ENCODE measurements around the gene L1CAM. TPM values are rescaled to one million over a fixed set of nuclear protein-coding genes. Genes with fewer than 3 reads are reported as not detected.
A peak's percentile ranks its signal among the peaks of the same experiment; 100 is the strongest.

L1CAM gene
- total and polyA plus RNA-seq, 2 of the 8 experiments (the other 6 are each of a cell fraction or from before 2014, with no cell fraction given) = 11.0 to 43.0 TPM

GRCh38 chrX:153878345-153878744 lies 7.6 kb downstream of the L1CAM start:
- H3K23ac ChIP-seq (ENCODE audit: insufficient read length) = no peak overlapping the region
- peak overlapping the region; percentile 16; the same call in 1 of the 2 replicates for H2BK5ac ChIP-seq (ENCODE audit: low read depth, low read length)
- no peak overlapping the region for H4K5ac ChIP-seq (ENCODE audit: insufficient read length, low read depth, low read length)
- H3K18ac ChIP-seq (ENCODE audit: extremely low read depth, low read length) = peak overlapping the region; percentile 19; the same call in 1 of the 2 replicates
- no peak overlapping the region for H3K9ac ChIP-seq (replicated peaks in 1 of 4; ENCODE audit: extremely low read depth in 1 of 4, low read depth in 3 of 4, low read length in 3 of 4)
- H4K20me1 ChIP-seq (replicated peaks in 1 of 2; ENCODE audit: control insufficient read depth in 1 of 2, insufficient read depth in 2 of 2, low read length in 2 of 2) = peaks cover 2 to 12% of the 10 kb centered on the region in 2 experiments
- H3K4me3 ChIP-seq (ENCODE audit: extremely low read depth in 1 of 4, insufficient read depth in 2 of 4, low read depth in 3 of 4, low read length in 4 of 4) = peak overlapping the region in 1 of 4 experiments; percentile 51; a peak in 1 of 8 replicates
- 45% methylated on average over 5 of the region's 5 CpGs; no CpG with 5 or more reads in 1 of the 2 experiments for WGBS, 2 experiments (ENCODE audit: extremely low coverage in 1 of 2, insufficient coverage in 1 of 2, insufficient read length in 1 of 2, insufficient replicate concordance in 2 of 2, low coverage in 1 of 2, low lambda C conversion rate in 2 of 2, missing lambda C conversion rate in 1 of 2)
- ChIA-PET CTCF (ENCODE audit: partially characterized antibody) (interaction anchor here (0.6 to 2.5 kb wide), 10 partner anchors 8 to 112 kb away, joined by 3 to 9 read pairs (median 3); no protein-coding TSS in a partner anchor), POLR2A (ENCODE audit: partially characterized antibody) (interaction anchor here (0.7 to 2.0 kb wide), 5 partner anchors 12 to 57 kb away, joined by 3 to 6 read pairs (median 4); partner anchors contain the start of gene ARHGAP4)
- H3K79me1 ChIP-seq (ENCODE audit: low read depth, low read length) = no peaks in the 10 kb centered on the region
- DNase-seq (ENCODE audit: low read depth in 1 of 2, low spot score in 2 of 2) (no peak), FAIRE-seq (no peak)
- H3K36me3 ChIP-seq (ENCODE audit: control insufficient read depth in 2 of 4, insufficient read depth in 4 of 4, low read length in 3 of 4) = no peaks in the 10 kb centered on the region
- no peak overlapping the region for H2AFZ ChIP-seq (ENCODE audit: low read length)
- H3K79me2 ChIP-seq (ENCODE audit: control insufficient read depth in 1 of 2, insufficient read depth in 2 of 2, low read length in 2 of 2) = no peaks in the 10 kb centered on the region
- H3K56ac ChIP-seq (replicated peaks; ENCODE audit: insufficient read length, low read depth, low read length) = no peak overlapping the region
- H3K4me2 ChIP-seq (ENCODE audit: insufficient read depth in 1 of 2, low read depth in 2 of 2, low read length in 2 of 2) = peak overlapping the region; percentile 49 to 81
- H3K23me2 ChIP-seq (ENCODE audit: low read depth, low read length) = no peaks in the 10 kb centered on the region
- H3K9me3 ChIP-seq (ENCODE audit: insufficient read depth in 2 of 2, low read depth in 1 of 2, low read length in 1 of 2) = no peaks in the 10 kb centered on the region
- peak overlapping the region; percentile 33; the same call in 1 of the 2 replicates for H2BK12ac ChIP-seq (ENCODE audit: low read depth, low read length)
- H4K8ac ChIP-seq (ENCODE audit: extremely low read depth, insufficient read depth, low read length) = no peak overlapping the region; the same call in 1 of the 2 replicates
- H3K4ac ChIP-seq (replicated peaks; ENCODE audit: insufficient read length, low read depth, low read length) = no peak overlapping the region
- H2AK5ac ChIP-seq (ENCODE audit: low read depth, low read length) = 0 out of 2 replicates have a peak overlapping the region, but pooled peaks have one; percentile 8
- H2BK120ac ChIP-seq (replicated peaks; ENCODE audit: low read depth, low read length) = no peak overlapping the region
- H4K91ac ChIP-seq (replicated peaks; ENCODE audit: insufficient read length, low read length) = peak overlapping the region; percentile 54
- H3K27me3 ChIP-seq (replicated peaks in 1 of 4; ENCODE audit: control insufficient read depth in 3 of 4, extremely low read depth in 1 of 4, insufficient read depth in 3 of 4, low read length in 3 of 4) = no peaks in the 10 kb centered on the region; a peak in 1 of 7 replicates
- peaks cover 7 to 53% (median 29%) of the 10 kb centered on the region in 4 experiments for H3K4me1 ChIP-seq (replicated peaks in 1 of 4; ENCODE audit: control insufficient read depth in 3 of 4, insufficient read depth in 4 of 4, low read length in 3 of 4)
- H3K14ac ChIP-seq (ENCODE audit: insufficient read length) = no peak overlapping the region
- no peak overlapping the region for H3K27ac ChIP-seq (ENCODE audit: low read depth, low read length)
- H2BK20ac ChIP-seq (ENCODE audit: low read length) = no peak overlapping the region
- 0 out of 2 replicates have a peak overlapping the region, but pooled peaks have one; percentile 53 for H2BK15ac ChIP-seq (ENCODE audit: low read length)
- no peak for TF ChIP-seq ZNF274 (IDR thresholded peaks at IDR 0.05; ENCODE audit: borderline replicate concordance, extremely low read depth, low read length)
- no peak for TF ChIP-seq TCF12 (IDR thresholded peaks at IDR 0.05; ENCODE audit: low read depth, low read length)
- TF ChIP-seq TBP (IDR thresholded peaks at IDR 0.05; ENCODE audit: low read depth, low read length) = no peak
- TF ChIP-seq ATF2 (IDR thresholded peaks at IDR 0.05; ENCODE audit: low read length) = no peak
- TF ChIP-seq, protein P1, sequence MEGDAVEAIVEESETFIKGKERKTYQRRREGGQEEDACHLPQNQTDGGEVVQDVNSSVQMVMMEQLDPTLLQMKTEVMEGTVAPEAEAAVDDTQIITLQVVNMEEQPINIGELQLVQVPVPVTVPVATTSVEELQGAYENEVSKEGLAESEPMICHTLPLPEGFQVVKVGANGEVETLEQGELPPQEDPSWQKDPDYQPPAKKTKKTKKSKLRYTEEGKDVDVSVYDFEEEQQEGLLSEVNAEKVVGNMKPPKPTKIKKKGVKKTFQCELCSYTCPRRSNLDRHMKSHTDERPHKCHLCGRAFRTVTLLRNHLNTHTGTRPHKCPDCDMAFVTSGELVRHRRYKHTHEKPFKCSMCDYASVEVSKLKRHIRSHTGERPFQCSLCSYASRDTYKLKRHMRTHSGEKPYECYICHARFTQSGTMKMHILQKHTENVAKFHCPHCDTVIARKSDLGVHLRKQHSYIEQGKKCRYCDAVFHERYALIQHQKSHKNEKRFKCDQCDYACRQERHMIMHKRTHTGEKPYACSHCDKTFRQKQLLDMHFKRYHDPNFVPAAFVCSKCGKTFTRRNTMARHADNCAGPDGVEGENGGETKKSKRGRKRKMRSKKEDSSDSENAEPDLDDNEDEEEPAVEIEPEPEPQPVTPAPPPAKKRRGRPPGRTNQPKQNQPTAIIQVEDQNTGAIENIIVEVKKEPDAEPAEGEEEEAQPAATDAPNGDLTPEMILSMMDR (IDR thresholded peaks at IDR 0.05; ENCODE audit: control extremely low read depth in 1 of 3, insufficient read depth in 1 of 3, low read depth in 1 of 3, low read length in 3 of 3) = no peak
- no peak for TF ChIP-seq GABPA (IDR thresholded peaks at IDR 0.05; ENCODE audit: borderline replicate concordance, insufficient read depth, low read length)
- no peak for TF ChIP-seq CEBPB (IDR thresholded peaks at IDR 0.05; ENCODE audit: low read depth, low read length)
- no peak for TF ChIP-seq POLR2A (IDR thresholded peaks at IDR 0.05; ENCODE audit: control extremely low read depth in 1 of 2, low read depth in 2 of 2, low read length in 2 of 2)
- TF ChIP-seq YY1 (IDR thresholded peaks at IDR 0.05; ENCODE audit: low read depth, low read length) = no peak
- no peak for TF ChIP-seq BRCA1 (IDR thresholded peaks at IDR 0.05; ENCODE audit: low read depth, low read length)
